ENCODE results near the gene ZNF837.

GRCh38 chr19:58382997-58383603 is 2.3 kb upstream of the ZNF837 start:
- TF ChIP-seq MXI1 (IDR thresholded peaks at IDR 0.05; ENCODE audit: borderline replicate concordance, low read depth, low read length) (no peak), POLR2A (IDR thresholded peaks at IDR 0.05; ENCODE audit: low read depth, low read length) (no peak), CTCF (conservative IDR thresholded peaks at IDR 0.05; ENCODE audit: low read depth, low read length) (no peak), MAZ (IDR thresholded peaks at IDR 0.05; ENCODE audit: borderline replicate concordance, low read depth, low read length) (no peak), RCOR1 (IDR thresholded peaks at IDR 0.05; ENCODE audit: insufficient replicate concordance, low read length) (no peak), RAD21 (IDR thresholded peaks at IDR 0.05; ENCODE audit: low read length) (no peak), CHD1 (IDR thresholded peaks at IDR 0.05; ENCODE audit: low read depth, low read length) (no peak), RFX5 (IDR thresholded peaks at IDR 0.05; ENCODE audit: low read depth, low read length) (no peak), CEBPB (IDR thresholded peaks at IDR 0.05; ENCODE audit: low read depth, low read length) (no peak), BHLHE40 (IDR thresholded peaks at IDR 0.05; ENCODE audit: low read depth, low read length) (no peak), SMC3 (IDR thresholded peaks at IDR 0.05; ENCODE audit: low read depth, low read length) (no peak)
- TF ChIP-seq, protein P1, sequence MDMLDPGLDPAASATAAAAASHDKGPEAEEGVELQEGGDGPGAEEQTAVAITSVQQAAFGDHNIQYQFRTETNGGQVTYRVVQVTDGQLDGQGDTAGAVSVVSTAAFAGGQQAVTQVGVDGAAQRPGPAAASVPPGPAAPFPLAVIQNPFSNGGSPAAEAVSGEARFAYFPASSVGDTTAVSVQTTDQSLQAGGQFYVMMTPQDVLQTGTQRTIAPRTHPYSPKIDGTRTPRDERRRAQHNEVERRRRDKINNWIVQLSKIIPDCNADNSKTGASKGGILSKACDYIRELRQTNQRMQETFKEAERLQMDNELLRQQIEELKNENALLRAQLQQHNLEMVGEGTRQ (IDR thresholded peaks at IDR 0.05; ENCODE audit: low read depth, low read length): no peak

All from IMR-90 (cell line).